ENCODE data around the gene NKAIN1. TPM values are rescaled to one million over a fixed set of nuclear protein-coding genes. Genes with fewer than 3 reads are reported as not detected.

NKAIN1 gene
- total RNA-seq, 2 experiments from 2014 or later, result not detected

DNA sequence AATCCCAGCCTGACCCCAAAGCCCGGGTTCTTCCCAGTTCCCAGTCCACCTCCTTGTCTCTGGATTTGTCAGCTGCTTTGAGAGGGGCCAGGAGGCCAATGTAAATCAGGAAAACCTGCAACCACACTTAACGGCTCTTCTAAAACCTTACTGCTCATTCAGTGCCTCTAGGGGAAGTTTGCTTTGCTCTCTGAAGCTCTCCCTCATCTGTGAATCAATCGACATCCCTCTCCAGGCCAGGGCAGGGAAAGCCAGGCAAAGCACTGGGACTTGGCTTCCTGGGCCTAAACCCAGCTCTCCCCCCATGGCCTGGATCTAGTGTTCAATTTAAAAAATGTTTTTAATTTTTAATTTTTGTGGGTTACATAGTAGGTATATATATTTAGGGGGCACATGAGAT lies 9.3 kb downstream of the NKAIN1 start:
- no peaks in the 10 kb centered on the region for H3K4me1 Mint-ChIP-seq (ENCODE audit: low read depth)
- no peak overlapping the region for H3K27ac Mint-ChIP-seq
- DNase-seq, result no peak
- peaks cover 4% of the 10 kb centered on the region for H3K27me3 Mint-ChIP-seq (ENCODE audit: low read depth)
- H3K9me3 Mint-ChIP-seq, result no peaks in the 10 kb centered on the region
- H3K36me3 Mint-ChIP-seq (ENCODE audit: low read depth), result no peaks in the 10 kb centered on the region
- H3K4me3 Mint-ChIP-seq, result no peak overlapping the region
- CTCF ChIA-PET, result no interaction called here
- intact Hi-C loops (cut with micrococcal nuclease), result loop anchor here (5.0 kb wide), 1 partner anchor 557 kb away; no protein-coding TSS in a partner anchor

- intact Hi-C loops (cut with micrococcal nuclease), result no loop called here
- CTCF ChIA-PET, result no interaction called here
- no peak overlapping the region for H3K4me3 Mint-ChIP-seq
- H3K27me3 Mint-ChIP-seq (ENCODE audit: low read depth), result no peaks in the 10 kb centered on the region
- H3K4me1 Mint-ChIP-seq (ENCODE audit: low read depth), result no peaks in the 10 kb centered on the region
- no peak for DNase-seq
- H3K9me3 Mint-ChIP-seq, result no peaks in the 10 kb centered on the region
- no peaks in the 10 kb centered on the region for H3K36me3 Mint-ChIP-seq (ENCODE audit: low read depth)
- H3K27ac Mint-ChIP-seq, result no peak overlapping the region
These were observed 10.7 kb downstream of the NKAIN1 start for GRCh38 chr1:31228986-31229385.

DNA sequence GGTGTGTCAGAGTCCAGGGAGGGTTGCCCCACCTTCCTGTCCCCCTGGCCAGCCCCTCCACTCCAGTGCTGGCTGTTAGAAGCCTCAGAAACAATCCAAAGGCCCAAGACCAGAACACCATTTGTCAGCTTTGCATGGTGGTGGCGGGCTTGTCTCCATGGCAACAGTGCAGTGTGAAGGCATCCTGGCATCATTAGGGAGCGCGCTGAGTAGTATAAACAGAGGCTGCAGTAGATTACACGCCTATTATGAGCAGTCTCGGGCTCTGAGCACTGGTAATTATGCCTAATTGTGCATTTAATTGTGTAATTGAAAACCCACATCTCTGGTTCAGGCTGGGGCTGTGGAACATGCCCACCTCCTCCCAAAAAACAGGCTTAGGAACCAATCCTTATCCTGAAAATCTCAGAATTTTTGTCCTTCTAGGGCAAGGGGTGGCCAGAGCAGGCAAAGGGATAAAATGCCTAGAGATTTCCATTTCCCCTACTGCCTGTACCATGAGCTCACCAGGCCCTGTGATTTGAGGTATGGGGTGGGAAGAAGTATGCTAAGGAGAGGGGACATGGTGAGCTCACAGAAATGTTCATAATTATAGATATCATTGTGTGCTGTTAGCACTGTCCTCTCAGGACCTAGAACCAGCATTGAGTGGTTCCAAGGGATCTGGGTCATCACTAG lies 11.7 kb downstream of the NKAIN1 start:
- no peak for DNase-seq
- no peaks in the 10 kb centered on the region for H3K4me1 Mint-ChIP-seq (ENCODE audit: low read depth)
- no peaks in the 10 kb centered on the region for H3K27me3 Mint-ChIP-seq (ENCODE audit: low read depth)
- no peak overlapping the region for H3K27ac Mint-ChIP-seq
- H3K36me3 Mint-ChIP-seq (ENCODE audit: low read depth), result no peaks in the 10 kb centered on the region
- H3K4me3 Mint-ChIP-seq, result no peak overlapping the region
- no peaks in the 10 kb centered on the region for H3K9me3 Mint-ChIP-seq
- intact Hi-C loops (cut with micrococcal nuclease), result no loop called here
- CTCF ChIA-PET, result no interaction called here

DNA sequence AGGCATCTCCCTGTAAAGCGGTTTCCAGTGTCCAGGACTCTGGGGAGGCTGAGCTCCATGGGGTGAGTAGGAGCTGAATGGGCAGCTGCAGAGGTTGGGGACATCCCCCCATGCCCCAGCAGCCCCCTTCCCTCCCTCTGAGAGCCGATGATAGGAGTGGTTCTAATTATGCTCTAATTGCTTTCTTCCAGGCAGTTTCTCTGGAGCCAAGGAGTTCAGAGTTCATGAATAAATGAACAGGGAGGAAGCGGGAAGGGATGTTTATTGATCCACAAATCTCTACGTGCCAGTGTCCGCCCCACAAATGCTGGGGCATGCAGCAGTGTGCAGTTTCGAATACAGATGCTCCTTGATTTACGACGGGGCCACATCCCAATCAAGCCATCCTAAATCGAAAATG lies 15.6 kb downstream of the NKAIN1 start:
- no peaks in the 10 kb centered on the region for H3K27me3 Mint-ChIP-seq (ENCODE audit: low read depth)
- no peaks in the 10 kb centered on the region for H3K36me3 Mint-ChIP-seq (ENCODE audit: low read depth)
- intact Hi-C loops (cut with micrococcal nuclease), result no loop called here
- CTCF ChIA-PET, result no interaction called here
- no peak overlapping the region for H3K27ac Mint-ChIP-seq
- no peak overlapping the region for H3K4me3 Mint-ChIP-seq
- no peak for DNase-seq
- H3K4me1 Mint-ChIP-seq (ENCODE audit: low read depth), result no peaks in the 10 kb centered on the region
- no peaks in the 10 kb centered on the region for H3K9me3 Mint-ChIP-seq

DNA sequence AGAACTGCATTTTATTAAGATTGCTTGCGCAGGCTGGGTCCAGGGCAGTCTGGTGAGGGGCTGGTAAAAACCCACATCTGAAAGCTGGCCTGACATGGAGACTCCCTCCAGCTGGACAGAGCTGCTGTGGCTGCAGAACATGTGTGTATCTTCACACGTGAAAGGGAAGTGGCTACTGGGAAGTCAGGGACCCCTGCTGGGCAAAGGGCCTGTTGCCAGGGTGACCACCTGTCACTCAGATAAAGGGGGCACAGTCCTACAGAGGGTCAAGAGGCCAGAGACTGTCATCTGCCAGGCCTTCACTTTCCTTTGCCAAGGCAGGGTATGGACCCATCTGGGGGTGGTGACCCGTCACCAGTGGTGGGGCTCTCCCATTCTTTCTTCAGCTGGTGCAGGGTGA lies 17.5 kb downstream of the NKAIN1 start:
- DNase-seq, result no peak
- intact Hi-C loops (cut with micrococcal nuclease), result no loop called here
- no peak overlapping the region for H3K27ac Mint-ChIP-seq
- no peaks in the 10 kb centered on the region for H3K4me1 Mint-ChIP-seq (ENCODE audit: low read depth)
- no peaks in the 10 kb centered on the region for H3K27me3 Mint-ChIP-seq (ENCODE audit: low read depth)
- no peaks in the 10 kb centered on the region for H3K9me3 Mint-ChIP-seq
- H3K4me3 Mint-ChIP-seq, result no peak overlapping the region
- CTCF ChIA-PET, result no interaction called here
- no peaks in the 10 kb centered on the region for H3K36me3 Mint-ChIP-seq (ENCODE audit: low read depth)

- intact Hi-C loops (cut with micrococcal nuclease), result no loop called here
- Mint-ChIP-seq H3K27me3 (ENCODE audit: low read depth) (no peaks in the 10 kb centered on the region), H3K36me3 (ENCODE audit: low read depth) (no peaks in the 10 kb centered on the region), H3K4me3 (no peak overlapping the region), H3K27ac (no peak overlapping the region), H3K9me3 (no peaks in the 10 kb centered on the region), H3K4me1 (ENCODE audit: low read depth) (no peaks in the 10 kb centered on the region)
- DNase-seq, result no peak
- CTCF ChIA-PET, result no interaction called here
These were observed 18.6 kb downstream of the NKAIN1 start for GRCh38 chr1:31221072-31221471.

DNA sequence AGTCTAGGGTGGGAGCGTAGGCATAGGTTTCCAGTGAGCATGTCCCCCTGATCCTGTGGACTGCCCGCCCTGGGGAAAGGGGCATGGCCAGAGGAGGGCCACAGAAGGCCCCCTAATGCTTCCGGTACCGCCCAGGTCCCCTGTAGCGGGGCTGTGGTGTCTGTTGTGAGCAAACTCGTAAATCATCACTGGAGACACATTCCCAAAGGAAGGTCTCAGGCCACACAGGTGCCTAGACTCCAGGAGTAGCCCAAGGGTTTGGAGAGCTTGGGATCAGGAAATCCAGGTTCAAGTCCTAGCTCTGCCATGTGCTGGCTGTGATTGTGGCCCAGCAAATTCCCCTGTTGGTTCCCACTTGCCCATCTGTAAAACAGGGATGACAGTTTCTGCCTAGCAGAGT lies 20.2 kb downstream of the NKAIN1 start:
- no peak overlapping the region for H3K27ac Mint-ChIP-seq
- no peak overlapping the region for H3K4me3 Mint-ChIP-seq
- no peak for DNase-seq
- H3K36me3 Mint-ChIP-seq (ENCODE audit: low read depth), result no peaks in the 10 kb centered on the region
- CTCF ChIA-PET, result interaction anchor here (0.5 kb wide), 1 partner anchor 96 kb away, joined by 3 read pairs; no protein-coding TSS in a partner anchor
- intact Hi-C loops (cut with micrococcal nuclease), result no loop called here
- no peaks in the 10 kb centered on the region for H3K9me3 Mint-ChIP-seq
- H3K27me3 Mint-ChIP-seq (ENCODE audit: low read depth), result no peaks in the 10 kb centered on the region
- no peaks in the 10 kb centered on the region for H3K4me1 Mint-ChIP-seq (ENCODE audit: low read depth)

DNA sequence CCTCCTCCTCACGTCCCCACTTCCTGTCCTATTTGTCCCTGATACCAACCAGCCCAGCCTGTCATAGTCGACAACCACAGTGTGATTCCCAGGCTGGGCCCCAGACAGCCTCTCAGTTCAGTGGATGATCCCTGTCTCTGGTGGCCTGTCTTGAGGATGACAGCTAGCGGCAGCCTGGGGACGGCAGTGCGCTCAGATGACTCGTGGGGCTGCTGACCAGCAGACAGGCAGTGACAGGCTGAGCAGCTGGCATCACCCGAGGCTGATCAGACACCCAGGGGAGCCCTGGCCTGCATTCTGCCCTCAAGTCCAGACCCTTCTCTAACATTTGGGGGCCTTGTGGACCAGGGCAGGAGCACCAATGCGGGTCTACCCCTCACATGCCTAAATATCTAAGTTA lies 21.0 kb downstream of the NKAIN1 start:
- no peak overlapping the region for H3K4me3 Mint-ChIP-seq
- no peak overlapping the region for H3K27ac Mint-ChIP-seq
- no peak for DNase-seq
- no peaks in the 10 kb centered on the region for H3K36me3 Mint-ChIP-seq (ENCODE audit: low read depth)
- intact Hi-C loops (cut with micrococcal nuclease), result no loop called here
- H3K4me1 Mint-ChIP-seq (ENCODE audit: low read depth), result no peaks in the 10 kb centered on the region
- CTCF ChIA-PET, result no interaction called here
- H3K27me3 Mint-ChIP-seq (ENCODE audit: low read depth), result no peaks in the 10 kb centered on the region
- H3K9me3 Mint-ChIP-seq, result no peaks in the 10 kb centered on the region

- H3K4me1 Mint-ChIP-seq (ENCODE audit: low read depth), result no peaks in the 10 kb centered on the region
- CTCF ChIA-PET, result no interaction called here
- H3K27ac Mint-ChIP-seq, result no peak overlapping the region
- H3K36me3 Mint-ChIP-seq (ENCODE audit: low read depth), result no peaks in the 10 kb centered on the region
- H3K4me3 Mint-ChIP-seq, result no peak overlapping the region
- H3K27me3 Mint-ChIP-seq (ENCODE audit: low read depth), result no peaks in the 10 kb centered on the region
- no peak for DNase-seq
- intact Hi-C loops (cut with micrococcal nuclease), result no loop called here
- peaks cover 3% of the 10 kb centered on the region for H3K9me3 Mint-ChIP-seq
These were observed 23.7 kb downstream of the NKAIN1 start for GRCh38 chr1:31216016-31216415.

GRCh38 chr1:31215065-31215570 lies 24.6 kb downstream of the NKAIN1 start:
- H3K36me3 Mint-ChIP-seq (ENCODE audit: low read depth), result no peaks in the 10 kb centered on the region
- no peak overlapping the region for H3K4me3 Mint-ChIP-seq

GRCh38 chr1:31214316-31215064 lies 25.2 kb downstream of the NKAIN1 start:
- H3K27ac Mint-ChIP-seq, result no peak overlapping the region
- H3K9me3 Mint-ChIP-seq, result peaks cover 7% of the 10 kb centered on the region
- H3K4me1 Mint-ChIP-seq (ENCODE audit: low read depth), result no peaks in the 10 kb centered on the region
- no peak overlapping the region for H3K4me3 Mint-ChIP-seq
- no peak for DNase-seq
- no peaks in the 10 kb centered on the region for H3K36me3 Mint-ChIP-seq (ENCODE audit: low read depth)
- H3K27me3 Mint-ChIP-seq (ENCODE audit: low read depth), result no peaks in the 10 kb centered on the region
- CTCF ChIA-PET, result interaction anchor here (0.5 to 0.7 kb wide), 3 partner anchors 22 to 1841 kb away, joined by 3 to 5 read pairs (median 4); no protein-coding TSS in a partner anchor
- intact Hi-C loops (cut with micrococcal nuclease), result no loop called here

More at GRCh38 chr1:31215065-31215570, 24.6 kb downstream of the NKAIN1 start:
- Mint-ChIP-seq H3K4me1 (ENCODE audit: low read depth) (no peaks in the 10 kb centered on the region), H3K27me3 (ENCODE audit: low read depth) (no peaks in the 10 kb centered on the region), H3K9me3 (peaks cover 7% of the 10 kb centered on the region), H3K27ac (no peak overlapping the region)
- intact Hi-C loops (cut with micrococcal nuclease), result no loop called here
- CTCF ChIA-PET, result no interaction called here
- DNase-seq, result no peak

- no peaks in the 10 kb centered on the region for H3K36me3 Mint-ChIP-seq (ENCODE audit: low read depth)
- DNase-seq, result no peak
- intact Hi-C loops (cut with micrococcal nuclease), result no loop called here
- H3K9me3 Mint-ChIP-seq, result peaks cover 7% of the 10 kb centered on the region
- no peaks in the 10 kb centered on the region for H3K27me3 Mint-ChIP-seq (ENCODE audit: low read depth)
- H3K27ac Mint-ChIP-seq, result no peak overlapping the region
- no peak overlapping the region for H3K4me3 Mint-ChIP-seq
- CTCF ChIA-PET, result no interaction called here
- H3K4me1 Mint-ChIP-seq (ENCODE audit: low read depth), result no peaks in the 10 kb centered on the region
These were observed 31.2 kb downstream of the NKAIN1 start for GRCh38 chr1:31208361-31208945.

Data from activated naive CD4-positive, alpha-beta T cell treated with anti-CD3 and anti-CD28 coated beads for 36 hours (primary cell).